DND-41 (cell line): ENCODE data around the gene SRSF10.

Source experiments
- CTCF ChIP-seq: IDR thresholded peaks from 2 replicates; pipeline ENCODE4 v1.5.1; 2012; ENCODE audit warnings: borderline replicate concordance, low read length, moderate library complexity, mild to moderate bottlenecking; ENCODE audit not compliant: poor library complexity, severe bottlenecking; ENCODE audit errors: extremely low read depth
- EZH2 ChIP-seq: IDR thresholded peaks from 3 replicates; pipeline ENCODE4 v1.6.1; 2012; ENCODE audit warnings: borderline replicate concordance, low read depth, mild to moderate bottlenecking, moderate library complexity, low read length, inconsistent platforms; ENCODE audit not compliant: severe bottlenecking

GRCh38 chr1:23953020-23953419 is 27.1 kb downstream of the SRSF10 start:
- TF ChIP-seq EZH2 (no peak), CTCF (no peak)
